Osteoblast (primary cell): Measurements from ENCODE around the gene FBXW9. TPM values are rescaled to one million over a fixed set of nuclear protein-coding genes. Genes with fewer than 3 reads are reported as not detected.
A peak's percentile ranks its signal among the peaks of the same experiment; 100 is the strongest.

Experiments
- DNase-seq: peaks from one replicate; pipeline ENCODE4 v3.0.0; 2011; ENCODE audit warnings: low spot score, mixed read lengths; ENCODE audit not compliant: insufficient read length; ENCODE audit errors: missing footprints
- H2AFZ ChIP-seq: 2 replicates; pipeline ENCODE4 v1.6.0; 2011; ENCODE audit warnings: mild to moderate bottlenecking, low read length
- H3K27ac ChIP-seq: 2 replicates; pipeline ENCODE4 v1.5.1; 2011; ENCODE audit warnings: mild to moderate bottlenecking, low read depth, low read length, moderate library complexity
- H3K27me3 ChIP-seq: 2 replicates; pipeline ENCODE4 v1.6.0; 2012; ENCODE audit warnings: mild to moderate bottlenecking, control low read depth, inconsistent platforms, low read length, moderate library complexity; ENCODE audit not compliant: insufficient read depth
- H3K36me3 ChIP-seq: 2 replicates; pipeline ENCODE4 v1.5.1; 2011; ENCODE audit warnings: mild to moderate bottlenecking, low read length, control low read depth, moderate library complexity; ENCODE audit not compliant: insufficient read depth
- H3K4me1 ChIP-seq: 2 replicates; pipeline ENCODE4 v1.5.1; 2011; ENCODE audit warnings: mild to moderate bottlenecking, low read length, control low read depth, moderate library complexity; ENCODE audit not compliant: insufficient read depth
- H3K4me2 ChIP-seq: 2 replicates; pipeline ENCODE4 v1.6.0; 2011; ENCODE audit warnings: mild to moderate bottlenecking, low read length; ENCODE audit not compliant: insufficient read depth
- H3K4me3 ChIP-seq: fragments of 200-600 bp; sonication (generic); 3 replicates; pipeline ENCODE4 v1.5.1; 2012; ENCODE audit warnings: mild to moderate bottlenecking, low read length, inconsistent platforms; ENCODE audit not compliant: insufficient read depth
- H3K79me2 ChIP-seq: 2 replicates; pipeline ENCODE4 v1.6.0; 2012; ENCODE audit warnings: mild to moderate bottlenecking, low read length, control low read depth, inconsistent platforms; ENCODE audit not compliant: insufficient read depth
- H3K9me3 ChIP-seq: 2 replicates; pipeline ENCODE4 v1.5.1; 2011; ENCODE audit warnings: low read depth, low read length, control low read depth
- H4K20me1 ChIP-seq: 2 replicates; pipeline ENCODE4 v1.6.0; 2012; ENCODE audit warnings: mild to moderate bottlenecking, low read length, control low read depth; ENCODE audit not compliant: insufficient read depth
- total RNA-seq: library from RNA; depleted of rRNA; stranded (reverse); fragments of >200 nt; gene quantifications from 2 replicates; pipeline ENCODE4 v1.2.3, GENCODE V29; 2012
- TF ChIP-seq, protein P1 (sequence below): IDR thresholded peaks from 2 replicates; pipeline ENCODE4 v1.5.1; 2011; ENCODE audit warnings: mild to moderate bottlenecking, low read depth, low read length, moderate library complexity; ENCODE audit errors: extremely low read depth

The FBXW9 gene
- total RNA-seq, 1 donor: 18.5 TPM

DNA sequence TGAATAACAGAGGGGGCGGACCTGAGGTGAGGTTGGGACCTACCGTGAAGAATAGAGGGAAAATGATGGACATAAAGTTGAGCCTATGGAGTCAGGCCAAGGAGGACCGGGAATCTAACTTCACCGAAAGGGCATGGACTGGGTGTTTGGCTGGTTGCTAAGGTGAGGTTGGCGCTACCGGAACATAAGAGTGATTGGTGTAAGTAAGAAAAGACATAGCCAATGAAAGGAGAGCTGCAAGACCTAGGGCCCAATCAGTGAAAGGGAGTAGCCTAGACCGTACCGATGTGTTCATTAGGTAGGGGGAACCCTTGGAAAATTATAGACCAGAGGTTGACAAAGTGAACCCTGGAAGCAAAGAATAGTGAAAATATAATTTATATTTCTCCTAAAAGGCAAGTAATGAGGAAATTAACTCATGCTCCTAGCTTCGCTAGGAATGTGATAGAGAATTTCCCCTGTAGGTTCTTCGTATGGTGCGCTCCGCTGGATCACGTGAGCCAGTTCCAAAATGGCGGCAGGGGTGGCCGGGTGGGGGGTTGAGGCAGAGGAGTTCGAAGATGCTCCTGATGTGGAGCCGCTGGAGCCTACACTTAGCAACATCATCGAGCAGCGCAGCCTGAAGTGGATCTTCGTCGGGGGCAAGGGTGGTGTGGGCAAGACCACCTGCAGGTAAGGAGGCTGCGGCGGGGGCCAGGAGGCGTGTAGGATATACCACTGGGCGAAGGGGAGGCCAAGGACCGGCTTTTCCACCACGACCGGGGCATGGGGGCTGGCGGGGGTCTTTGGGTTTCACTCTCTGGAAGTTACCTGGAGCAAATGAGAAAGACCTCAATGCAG, 40.8 kb upstream of the FBXW9 start, which contains the start of gene GET3:
Gene GET3, plus strand, starts transcription at position 503 of the 840 bp plus-strand sequence. Its CDS starts 9 bp downstream, at position 512.
- TF ChIP-seq, protein P1, sequence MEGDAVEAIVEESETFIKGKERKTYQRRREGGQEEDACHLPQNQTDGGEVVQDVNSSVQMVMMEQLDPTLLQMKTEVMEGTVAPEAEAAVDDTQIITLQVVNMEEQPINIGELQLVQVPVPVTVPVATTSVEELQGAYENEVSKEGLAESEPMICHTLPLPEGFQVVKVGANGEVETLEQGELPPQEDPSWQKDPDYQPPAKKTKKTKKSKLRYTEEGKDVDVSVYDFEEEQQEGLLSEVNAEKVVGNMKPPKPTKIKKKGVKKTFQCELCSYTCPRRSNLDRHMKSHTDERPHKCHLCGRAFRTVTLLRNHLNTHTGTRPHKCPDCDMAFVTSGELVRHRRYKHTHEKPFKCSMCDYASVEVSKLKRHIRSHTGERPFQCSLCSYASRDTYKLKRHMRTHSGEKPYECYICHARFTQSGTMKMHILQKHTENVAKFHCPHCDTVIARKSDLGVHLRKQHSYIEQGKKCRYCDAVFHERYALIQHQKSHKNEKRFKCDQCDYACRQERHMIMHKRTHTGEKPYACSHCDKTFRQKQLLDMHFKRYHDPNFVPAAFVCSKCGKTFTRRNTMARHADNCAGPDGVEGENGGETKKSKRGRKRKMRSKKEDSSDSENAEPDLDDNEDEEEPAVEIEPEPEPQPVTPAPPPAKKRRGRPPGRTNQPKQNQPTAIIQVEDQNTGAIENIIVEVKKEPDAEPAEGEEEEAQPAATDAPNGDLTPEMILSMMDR: no peak
- no peaks in the 10 kb centered on the region for H3K27me3 ChIP-seq
- peaks cover 16% of the 10 kb centered on the region for H4K20me1 ChIP-seq
- peak; percentile 100 for DNase-seq
- H3K4me3 ChIP-seq: peak within 1 kb of the TSS; percentile 97
- H3K36me3 ChIP-seq: peaks cover 10% of the 10 kb centered on the region
- H3K9me3 ChIP-seq: no peaks in the 10 kb centered on the region
- peak within 1 kb of the TSS; percentile 97 for H2AFZ ChIP-seq
- peak within 1 kb of the TSS; percentile 91 for H3K4me2 ChIP-seq
- peaks cover 28% of the 10 kb centered on the region for H3K4me1 ChIP-seq
- H3K79me2 ChIP-seq: peaks cover 46% of the 10 kb centered on the region
- peak within 1 kb of the TSS; percentile 100 for H3K27ac ChIP-seq

DNA sequence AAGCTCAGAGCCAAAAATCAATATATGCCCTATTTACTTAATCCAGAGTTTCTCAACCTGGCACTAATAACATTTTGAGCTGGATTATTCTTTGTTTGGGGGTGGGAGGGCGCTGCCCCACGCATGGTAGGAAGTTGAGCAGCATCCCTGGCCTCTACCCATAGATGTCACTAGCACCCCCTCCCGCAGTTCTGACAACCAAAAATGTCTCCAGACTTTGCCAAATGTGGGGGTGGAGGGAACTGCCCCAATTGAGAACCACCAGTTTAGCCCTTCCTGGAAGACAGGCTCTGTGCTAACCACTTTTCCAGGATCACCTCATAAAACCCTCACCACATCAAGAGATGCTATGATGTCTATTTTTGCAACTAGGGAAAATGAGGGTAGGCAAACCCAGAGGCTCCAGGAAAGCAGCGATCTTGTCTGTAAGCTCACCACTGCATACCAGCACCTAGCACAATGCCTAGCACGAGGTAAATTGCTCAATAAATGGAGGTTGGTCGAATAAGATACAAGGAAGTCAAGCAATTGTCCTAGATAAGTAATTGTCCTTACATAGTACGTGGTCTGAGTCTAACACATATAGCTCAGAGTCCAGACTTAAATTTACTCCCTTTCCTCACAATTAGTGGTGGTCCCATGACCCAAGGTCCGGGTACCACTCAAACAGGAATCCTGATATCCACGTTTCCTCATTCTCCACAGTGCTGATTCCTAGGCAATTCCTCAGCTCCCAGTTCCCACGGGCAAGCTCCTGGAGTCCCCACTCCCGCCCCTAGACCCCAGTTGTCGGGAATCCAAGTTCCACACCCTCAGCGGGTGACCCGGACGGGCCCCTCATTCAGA, 37.2 kb upstream of the FBXW9 start:
- peaks cover 30% of the 10 kb centered on the region for H3K36me3 ChIP-seq
- H3K27me3 ChIP-seq: no peaks in the 10 kb centered on the region
- peaks cover 38% of the 10 kb centered on the region for H4K20me1 ChIP-seq
- H3K4me3 ChIP-seq: peak overlapping the region; percentile 81
- peak; percentile 98 for DNase-seq
- H3K4me2 ChIP-seq: peak overlapping the region; percentile 94
- H3K27ac ChIP-seq: peak overlapping the region; percentile 87
- H3K4me1 ChIP-seq: peaks cover 33% of the 10 kb centered on the region
- H3K79me2 ChIP-seq: peaks cover 67% of the 10 kb centered on the region
- H2AFZ ChIP-seq: no peak overlapping the region
- no peaks in the 10 kb centered on the region for H3K9me3 ChIP-seq
- TF ChIP-seq, protein P1: peak; percentile 53

DNA sequence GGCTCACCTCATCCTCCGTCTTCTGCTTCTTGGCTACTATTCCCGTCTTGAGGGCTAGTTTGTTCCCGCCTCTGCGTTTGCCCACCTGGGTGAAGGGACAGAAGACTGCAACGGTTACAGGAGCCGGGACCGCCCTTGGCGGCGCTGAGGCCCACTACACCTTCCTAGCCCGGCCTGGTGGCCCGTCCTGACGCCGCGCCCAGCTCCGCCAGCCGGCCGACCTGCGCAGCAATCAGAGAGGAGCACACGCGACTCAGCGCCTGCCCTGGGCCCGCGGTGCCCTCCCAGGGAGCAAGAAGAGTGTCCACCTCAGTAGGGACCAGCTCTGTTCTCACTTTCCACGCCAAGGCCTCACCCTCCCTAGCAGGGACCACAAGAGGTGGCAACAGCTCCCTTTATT, 34.9 kb upstream of the FBXW9 start:
- Histone ChIP-seq H4K20me1 (peaks cover 38% of the 10 kb centered on the region), H3K9me3 (no peaks in the 10 kb centered on the region), H2AFZ (no peak overlapping the region), H3K4me2 (no peak overlapping the region), H3K36me3 (peaks cover 42% of the 10 kb centered on the region), H3K4me3 (no peak overlapping the region), H3K4me1 (peaks cover 18% of the 10 kb centered on the region), H3K79me2 (peaks cover 53% of the 10 kb centered on the region), H3K27ac (no peak overlapping the region), H3K27me3 (no peaks in the 10 kb centered on the region)
- TF ChIP-seq, protein P1: no peak
- DNase-seq: no peak

DNA sequence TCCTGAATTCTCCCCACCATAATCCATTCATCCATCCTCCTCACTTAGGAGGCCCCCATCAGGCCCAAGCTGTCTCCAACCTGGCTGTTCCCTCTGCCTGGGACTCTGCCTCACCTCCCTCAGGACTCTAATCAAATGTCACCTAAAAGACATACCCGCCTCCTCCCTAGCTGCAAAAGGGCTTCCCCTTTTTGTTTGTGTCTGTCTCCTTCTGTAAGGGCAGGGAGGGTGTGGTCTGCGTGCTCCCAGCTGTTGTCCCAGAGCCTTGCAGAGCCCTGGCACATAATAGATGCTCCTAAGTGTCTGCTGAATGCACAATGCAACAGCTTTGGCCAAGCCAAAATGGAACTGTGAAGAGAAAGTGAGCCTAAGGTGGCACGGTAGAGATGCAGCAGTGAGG, 33.6 kb upstream of the FBXW9 start:
- Histone ChIP-seq H2AFZ (no peak overlapping the region), H3K9me3 (no peaks in the 10 kb centered on the region), H4K20me1 (peaks cover 38% of the 10 kb centered on the region), H3K79me2 (peaks cover 53% of the 10 kb centered on the region), H3K4me1 (peaks cover 16% of the 10 kb centered on the region), H3K27me3 (no peaks in the 10 kb centered on the region), H3K4me3 (no peak overlapping the region), H3K36me3 (peaks cover 42% of the 10 kb centered on the region), H3K27ac (no peak overlapping the region), H3K4me2 (no peak overlapping the region)
- DNase-seq: peak; percentile 21
- TF ChIP-seq, protein P1: no peak
